ENCODE results near the gene DLG4.
"Not testable (repeated sequence)": the region's sequence is repeated elsewhere in the genome, so short reads cannot be mapped to it uniquely, and the experiment has no call there.

DLG4 gene

DNA sequence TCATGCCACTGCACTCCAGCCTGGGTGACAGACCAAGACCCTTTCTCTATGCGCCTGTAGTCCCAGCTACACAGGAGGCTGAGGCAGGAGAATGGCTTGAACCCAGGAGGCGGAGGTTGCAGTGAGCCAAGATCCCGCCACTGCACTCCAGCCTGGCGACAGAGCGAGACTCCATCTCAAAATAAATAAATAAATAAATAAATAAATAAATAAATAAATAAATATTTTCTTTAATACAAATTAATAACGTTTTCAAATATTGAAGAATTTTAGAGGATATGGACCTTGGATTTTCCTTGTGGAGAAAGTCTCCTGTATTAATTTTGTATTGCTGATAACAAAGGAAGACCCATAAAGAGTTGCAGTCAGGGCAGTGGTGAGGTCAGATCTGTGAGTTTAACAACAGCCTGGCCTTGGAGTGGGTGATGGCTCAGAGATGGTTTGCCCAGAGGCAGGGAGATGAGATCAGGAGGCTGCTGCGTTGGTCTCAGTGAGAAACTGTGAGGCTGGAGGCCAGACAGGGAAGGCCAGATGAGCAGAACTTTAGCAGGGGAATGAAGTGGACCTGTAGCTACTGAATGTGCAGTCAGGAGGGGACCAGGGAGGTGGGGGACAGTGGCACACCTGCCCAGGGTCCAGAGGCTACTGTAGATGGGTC, 36.1 kb downstream of the DLG4 start:
- DNase-seq (ENCODE audit: low spot score) = peak; percentile 34

- not testable (repeated sequence) for DNase-seq (ENCODE audit: low spot score)
These were observed 37.5 kb downstream of the DLG4 start for GRCh38 chr17:7182101-7182500.

- DNase-seq (ENCODE audit: low spot score) = no peak
These were observed 40.0 kb downstream of the DLG4 start, which contains the start of gene ASGR1 for GRCh38 chr17:7179317-7180254. Gene ASGR1 (minus strand): TSS chr17:7179370. CDS start chr17:7178563, 807 bp downstream.

GRCh38 chr17:7178973-7179316, 40.7 kb downstream of the DLG4 start:
- DNase-seq (ENCODE audit: low spot score) = no peak

- DNase-seq (ENCODE audit: low spot score) = peak; percentile 72
These were observed 41.6 kb downstream of the DLG4 start for GRCh38 chr17:7177954-7178477.

GRCh38 chr17:7177191-7177953, 42.3 kb downstream of the DLG4 start:
- DNase-seq (ENCODE audit: low spot score) = peak; percentile 80

- DNase-seq (ENCODE audit: low spot score) = no peak
These were observed 42.8 kb downstream of the DLG4 start for GRCh38 chr17:7176841-7177190.

DNA sequence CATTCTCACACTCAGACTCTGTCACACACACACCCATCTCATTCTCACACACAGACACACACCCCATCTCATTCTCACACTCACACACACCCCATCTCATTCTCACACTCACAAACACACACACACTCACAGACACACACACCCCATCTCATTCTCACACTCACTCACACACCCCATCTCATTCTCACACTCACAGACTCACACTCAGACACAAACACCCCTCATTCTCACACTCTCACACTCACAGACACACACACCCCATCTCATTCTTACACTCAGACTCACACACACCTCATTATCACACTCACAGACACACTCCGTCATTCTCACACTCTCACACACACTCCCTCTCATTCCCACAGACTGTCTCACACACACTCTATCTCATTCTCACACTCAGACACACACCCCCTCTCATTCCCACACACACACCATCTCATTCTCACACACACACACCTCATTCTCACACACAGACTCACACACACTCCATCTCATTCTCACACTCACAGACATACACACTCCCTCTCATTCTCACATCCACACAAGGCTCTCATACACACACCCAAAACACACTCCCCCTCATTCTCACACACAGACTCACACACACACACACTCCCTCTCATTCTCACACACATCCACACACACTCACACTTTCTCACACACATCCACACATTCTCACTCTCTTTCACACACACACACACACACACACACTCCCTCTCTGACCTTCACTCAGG, 43.4 kb downstream of the DLG4 start:
- DNase-seq (ENCODE audit: low spot score) = no peak

GRCh38 chr17:7175330-7175733, 44.3 kb downstream of the DLG4 start:
- DNase-seq (ENCODE audit: low spot score) = no peak

- DNase-seq (ENCODE audit: low spot score) = no peak
These were observed 44.9 kb downstream of the DLG4 start for GRCh38 chr17:7174603-7175326.

DNA sequence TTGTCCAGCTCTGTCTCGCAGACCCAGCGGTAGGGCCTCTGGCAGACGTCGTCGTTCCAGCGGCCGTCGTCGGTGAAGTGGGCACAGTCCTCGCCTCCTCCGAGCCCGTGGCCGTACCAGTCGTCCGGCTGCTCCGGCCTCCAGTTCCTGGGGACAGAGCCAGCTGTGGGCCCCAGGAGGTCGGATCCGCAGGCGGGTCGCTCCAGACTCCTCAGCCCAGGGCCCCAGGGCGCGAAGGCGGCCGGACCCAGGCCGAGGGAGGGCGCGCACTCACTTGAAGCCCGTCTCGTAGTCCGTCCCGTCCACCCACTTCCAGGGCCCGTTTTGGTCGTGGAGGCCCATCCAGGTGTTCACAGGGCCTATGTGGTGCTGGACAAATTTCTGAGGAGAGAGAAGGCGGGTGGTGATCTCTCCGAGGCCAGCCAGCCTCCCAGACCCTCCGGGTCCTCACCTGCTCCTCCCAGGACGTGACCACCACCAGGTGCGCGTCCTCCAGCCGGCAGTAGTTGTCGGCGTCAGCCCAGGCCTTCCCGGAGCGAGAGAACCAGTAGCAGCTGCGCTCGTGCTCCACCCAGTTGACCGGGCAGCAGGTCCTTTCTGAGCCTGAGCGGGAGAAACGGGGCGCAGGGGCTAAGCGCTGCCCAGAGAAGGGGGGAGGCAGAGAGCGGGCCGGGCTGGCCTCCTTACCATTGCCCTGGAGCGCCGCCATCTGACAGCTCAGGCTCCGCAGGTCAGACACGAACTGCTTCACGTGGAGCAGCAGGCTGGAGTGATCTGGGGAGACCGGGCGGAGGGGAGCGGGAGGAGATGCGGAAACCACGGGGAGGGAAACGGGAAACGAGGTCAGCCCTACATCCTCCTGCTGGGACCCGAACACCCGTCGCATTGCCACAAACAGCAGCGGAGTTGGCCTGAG, 45.7 kb downstream of the DLG4 start:
- DNase-seq (ENCODE audit: low spot score) = no peak

DNA sequence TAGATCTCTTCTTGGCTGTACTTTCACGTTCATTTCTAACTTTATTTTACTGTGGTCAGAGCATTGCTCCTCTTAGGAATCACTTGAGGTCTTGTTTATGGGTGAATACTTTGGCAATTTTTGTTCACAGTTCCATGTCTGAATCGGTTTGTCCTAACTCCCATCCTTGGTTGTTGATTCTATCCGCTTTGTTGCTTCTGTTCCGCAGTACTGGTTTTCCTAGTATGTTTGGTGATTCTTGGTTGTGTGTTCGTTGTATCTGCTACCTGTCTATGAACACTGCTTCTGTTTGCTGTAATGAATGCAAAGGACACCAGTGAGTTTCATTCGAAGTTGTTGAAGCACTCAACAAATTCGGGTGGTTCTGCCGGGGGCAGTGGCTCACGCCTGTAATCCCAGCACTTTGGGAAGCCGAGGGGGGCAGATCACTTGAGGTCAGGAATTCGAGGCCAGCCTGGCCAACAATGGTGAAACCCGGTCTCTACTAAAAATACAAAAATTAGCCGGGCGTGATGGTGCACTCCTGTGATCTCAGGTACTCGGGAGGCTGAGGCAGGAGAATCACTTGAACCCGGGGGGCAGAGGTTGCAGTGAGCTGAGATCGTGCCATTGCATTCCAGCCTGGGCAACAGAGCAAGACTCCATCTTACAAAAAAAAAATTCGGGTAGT, 47.0 kb downstream of the DLG4 start:
- not testable (repeated sequence) for DNase-seq (ENCODE audit: low spot score)

DNA sequence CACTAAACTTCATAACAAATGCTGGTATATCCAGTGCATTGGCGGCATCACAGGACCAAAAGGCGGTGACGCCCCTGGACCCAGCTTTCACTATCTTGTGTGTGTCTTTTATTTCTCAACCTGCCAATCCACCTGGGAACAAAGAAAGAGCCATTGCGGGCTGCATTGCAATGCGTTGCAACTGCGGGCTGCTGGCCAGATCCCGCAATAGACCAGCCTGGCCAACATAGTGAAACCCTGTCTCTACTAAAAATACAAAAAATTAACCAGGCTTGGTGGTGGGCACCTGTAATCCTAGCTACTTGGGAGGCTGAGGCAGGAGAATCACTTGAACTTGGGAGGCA, 50.1 kb downstream of the DLG4 start:
- DNase-seq (ENCODE audit: low spot score) = not testable (repeated sequence)

DNA sequence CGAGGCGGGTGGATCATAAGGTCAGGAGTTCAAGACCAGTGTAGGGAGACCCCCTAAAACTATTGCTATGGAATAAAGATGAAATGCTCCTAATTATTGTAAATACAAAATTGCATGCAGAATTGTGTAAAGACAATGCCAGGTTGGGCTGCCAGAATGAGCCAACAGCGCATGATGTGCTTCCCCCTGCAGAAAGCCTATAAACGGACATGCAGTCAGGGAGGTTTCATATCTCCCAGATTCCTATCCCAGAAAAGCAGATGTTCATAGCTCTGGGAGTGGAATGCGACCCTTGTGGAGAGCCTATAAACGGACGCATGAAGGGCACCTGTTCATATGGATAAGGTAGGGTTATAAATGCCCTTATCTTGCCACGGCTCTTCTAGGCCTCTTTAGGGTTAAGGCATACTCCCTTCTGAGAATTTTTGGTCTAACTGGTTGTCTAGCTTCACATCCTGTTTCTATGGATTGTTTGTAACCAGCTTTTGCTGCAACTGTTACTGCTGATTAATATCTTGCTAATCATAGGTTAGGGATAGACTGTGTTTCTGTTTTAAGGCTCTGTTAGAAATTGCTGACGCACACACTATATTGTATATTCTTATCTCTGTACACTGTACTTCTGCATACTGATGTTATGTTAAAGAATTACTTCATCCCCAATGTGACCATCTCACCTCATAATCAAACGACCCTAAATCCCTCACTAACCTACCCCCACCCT, 50.6 kb downstream of the DLG4 start:
- DNase-seq (ENCODE audit: low spot score) = not testable (repeated sequence)

- DNase-seq (ENCODE audit: low spot score) = no peak
These were observed 51.8 kb downstream of the DLG4 start for GRCh38 chr17:7167832-7168231.

DNA sequence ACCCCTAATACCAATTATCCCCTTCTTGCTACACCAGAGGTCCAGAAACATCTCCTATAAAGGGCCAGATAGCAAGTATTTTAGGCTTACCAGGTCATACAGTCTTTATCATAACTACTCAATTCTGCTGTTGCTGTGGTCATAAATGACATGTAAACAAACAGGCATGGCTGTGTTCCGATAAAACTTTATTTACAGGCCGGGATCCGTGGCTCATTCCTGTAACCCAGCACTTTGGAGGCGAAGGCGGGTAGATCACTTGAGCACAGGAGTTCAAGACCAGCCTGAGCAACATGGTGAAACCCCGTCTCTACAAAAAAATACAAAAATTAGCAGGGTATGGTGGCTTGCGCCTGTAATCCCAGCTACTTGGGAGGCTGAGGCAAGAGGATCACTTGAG, 52.8 kb downstream of the DLG4 start:
- no peak for DNase-seq (ENCODE audit: low spot score)

GRCh38 chr17:7159571-7159970, 60.1 kb downstream of the DLG4 start:
- DNase-seq (ENCODE audit: low spot score) = not testable (repeated sequence)

DNA sequence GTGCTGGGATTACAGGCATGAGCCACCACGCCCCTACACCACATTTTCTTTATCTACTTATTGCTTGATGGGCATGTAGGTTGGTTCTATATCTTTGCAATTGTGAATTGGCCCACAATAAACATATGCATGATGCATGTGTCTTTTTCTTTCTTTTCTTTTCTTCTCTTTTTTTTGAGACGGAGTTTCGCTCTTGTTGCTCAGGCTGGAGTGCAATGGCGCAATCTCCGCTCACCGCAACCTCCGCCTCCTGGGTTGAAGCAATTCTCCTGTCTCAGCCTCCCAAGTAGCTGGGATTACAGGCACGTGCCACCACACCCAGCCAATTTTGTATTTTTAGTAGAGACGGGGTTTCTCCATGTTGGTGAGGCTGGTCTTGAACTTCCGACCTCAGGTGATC, 61.2 kb downstream of the DLG4 start:
- not testable (repeated sequence) for DNase-seq (ENCODE audit: low spot score)
